HUES6 (cell line): ENCODE data around the gene HSCB.
"Not testable (repeated sequence)": the region's sequence is repeated elsewhere in the genome, so short reads cannot be mapped to it uniquely, and the experiment has no call there.

Experiments
- H3K27ac ChIP-seq: 2 replicates; pipeline ENCODE4 v1.7.0; 2013; ENCODE audit warnings: low read depth, mild to moderate bottlenecking, low read length, inconsistent platforms
- H3K27me3 ChIP-seq: 2 replicates; pipeline ENCODE4 v1.6.1; 2013; ENCODE audit warnings: low read length; ENCODE audit not compliant: control insufficient read depth, insufficient read depth
- H3K36me3 ChIP-seq: 2 replicates; pipeline ENCODE4 v1.6.1; 2013; ENCODE audit warnings: low read length; ENCODE audit not compliant: control insufficient read depth, insufficient read depth
- H3K4me1 ChIP-seq: 2 replicates; pipeline ENCODE4 v1.6.1; 2013; ENCODE audit warnings: low read length; ENCODE audit not compliant: control insufficient read depth, insufficient read depth
- H3K4me3 ChIP-seq: 2 replicates; pipeline ENCODE4 v1.5.1; 2013; ENCODE audit warnings: low read depth, low read length
- H3K9ac ChIP-seq: one replicate; pipeline ENCODE4 v1.6.1; 2013; ENCODE audit warnings: mild to moderate bottlenecking, low read length
- H3K9me3 ChIP-seq: 2 replicates; pipeline ENCODE4 v1.6.1; 2013; ENCODE audit warnings: low read depth, low read length; ENCODE audit not compliant: control insufficient read depth, insufficient read depth

HSCB gene, protein sequence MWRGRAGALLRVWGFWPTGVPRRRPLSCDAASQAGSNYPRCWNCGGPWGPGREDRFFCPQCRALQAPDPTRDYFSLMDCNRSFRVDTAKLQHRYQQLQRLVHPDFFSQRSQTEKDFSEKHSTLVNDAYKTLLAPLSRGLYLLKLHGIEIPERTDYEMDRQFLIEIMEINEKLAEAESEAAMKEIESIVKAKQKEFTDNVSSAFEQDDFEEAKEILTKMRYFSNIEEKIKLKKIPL

GRCh38 chr22:28741785-28742561 is at the start of gene HSCB, which contains the start of gene CHEK2:
HSCB (plus strand) TSS chr22:28742039; CDS start chr22:28742096, 57 bp downstream.
CHEK2 (minus strand) TSS chr22:28741820; CDS start chr22:28734721, 7,099 bp downstream.
- H3K36me3 ChIP-seq, result peaks cover 31% of the 10 kb centered on the region
- H3K4me3 ChIP-seq, result peak within 1 kb of the TSS; percentile 84
- H3K4me1 ChIP-seq, result peaks cover 14% of the 10 kb centered on the region
- peak within 1 kb of the TSS; percentile 76; the same call in 1 of the 2 replicates for H3K27ac ChIP-seq
- no peaks in the 10 kb centered on the region for H3K9me3 ChIP-seq
- peak within 1 kb of the TSS; percentile 84 for H3K9ac ChIP-seq
- no peaks in the 10 kb centered on the region for H3K27me3 ChIP-seq

DNA sequence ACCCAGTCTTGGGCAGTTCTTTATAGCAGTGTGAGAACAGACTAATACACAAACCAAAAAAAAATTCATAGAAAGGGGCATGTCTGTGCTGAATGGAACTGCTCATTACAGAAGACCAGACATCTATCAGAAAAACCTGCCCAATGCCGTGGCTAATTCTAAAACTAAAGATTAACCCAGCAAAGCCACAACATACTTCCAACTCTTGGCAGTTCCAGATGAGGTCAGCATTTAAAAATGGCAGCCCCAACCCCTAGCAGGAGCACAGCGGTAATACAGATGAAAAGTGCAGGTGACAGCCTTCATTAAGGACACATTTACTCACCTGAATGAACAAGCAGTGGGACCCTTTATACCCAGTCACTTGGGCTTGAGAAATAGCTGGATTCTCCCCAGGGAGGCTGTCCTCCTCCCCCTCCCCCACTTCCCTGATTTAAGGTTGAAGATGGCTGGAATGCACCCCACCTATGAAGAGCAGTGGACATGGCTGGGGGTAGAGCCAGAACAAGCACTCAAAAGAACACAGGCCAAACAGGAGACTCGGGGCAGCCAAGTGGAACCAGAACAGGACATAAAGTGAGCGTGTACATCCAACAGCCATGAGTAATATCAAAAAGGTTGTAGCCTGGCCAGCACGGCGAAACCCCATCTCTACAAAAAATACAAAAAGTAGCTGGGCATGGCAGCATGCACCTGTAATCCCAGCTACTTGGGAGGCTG is 48.6 kb upstream of the HSCB start:
- H3K27ac ChIP-seq, H3K4me3 ChIP-seq, H3K4me1 ChIP-seq, H3K9me3 ChIP-seq, H3K27me3 ChIP-seq, H3K9ac ChIP-seq: not testable (repeated sequence)
- H3K36me3 ChIP-seq, result peaks cover 48% of the 10 kb centered on the region

DNA sequence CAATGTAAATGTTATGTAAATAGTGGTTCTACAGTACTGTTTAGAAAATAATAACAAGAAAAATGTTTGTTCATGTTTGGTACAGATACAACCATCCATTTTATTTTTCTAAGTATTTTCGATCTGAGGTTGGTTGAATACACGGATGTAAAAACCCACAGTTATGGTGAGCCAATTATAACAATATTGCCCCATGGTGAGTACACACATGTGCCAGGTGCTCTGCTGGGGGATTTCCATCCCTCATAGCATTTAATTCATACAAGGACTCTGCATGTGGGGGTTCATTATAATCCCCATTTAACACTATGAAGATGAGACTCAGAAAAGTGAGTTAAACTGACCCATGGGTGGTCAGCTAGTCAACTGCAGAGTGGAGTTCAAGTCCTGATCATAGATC is 38.9 kb upstream of the HSCB start:
- no peaks in the 10 kb centered on the region for H3K27me3 ChIP-seq
- no peak overlapping the region for H3K9ac ChIP-seq
- H3K4me1 ChIP-seq, result no peaks in the 10 kb centered on the region
- no peak overlapping the region for H3K4me3 ChIP-seq
- no peaks in the 10 kb centered on the region for H3K9me3 ChIP-seq
- H3K36me3 ChIP-seq, result peaks cover 67% of the 10 kb centered on the region
- H3K27ac ChIP-seq, result no peak overlapping the region

- Histone ChIP-seq H3K27ac (no peak overlapping the region), H3K9ac (no peak overlapping the region), H3K4me1 (no peaks in the 10 kb centered on the region), H3K4me3 (no peak overlapping the region), H3K36me3 (peaks cover 68% of the 10 kb centered on the region), H3K27me3 (no peaks in the 10 kb centered on the region), H3K9me3 (no peaks in the 10 kb centered on the region)
Observed at GRCh38 chr22:28703436-28703835, 38.4 kb upstream of the HSCB start.

DNA sequence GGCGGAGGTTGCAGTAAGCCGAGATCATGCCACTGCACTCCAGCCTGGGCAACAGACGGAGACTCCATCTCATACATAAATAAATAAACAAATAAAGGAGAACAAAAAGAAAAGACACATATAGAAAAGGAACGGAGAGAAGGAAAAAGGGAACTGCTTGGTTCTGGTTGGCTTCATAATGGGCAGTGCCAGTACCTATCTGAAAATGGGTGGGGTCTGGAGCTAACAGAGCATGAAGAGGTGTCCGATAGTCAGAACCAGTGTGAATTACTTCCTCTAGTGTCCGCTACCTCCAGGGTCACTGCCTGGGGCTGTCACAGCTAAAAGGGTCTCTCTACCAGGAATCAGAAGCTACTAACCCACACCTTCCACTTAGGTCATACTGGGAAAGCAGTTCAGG is 35.0 kb upstream of the HSCB start:
- H3K27me3 ChIP-seq, result no peaks in the 10 kb centered on the region
- no peaks in the 10 kb centered on the region for H3K4me1 ChIP-seq
- H3K4me3 ChIP-seq, result no peak overlapping the region
- H3K9ac ChIP-seq, result no peak overlapping the region
- no peak overlapping the region for H3K27ac ChIP-seq
- H3K9me3 ChIP-seq, result no peaks in the 10 kb centered on the region
- peaks cover 78% of the 10 kb centered on the region for H3K36me3 ChIP-seq

DNA sequence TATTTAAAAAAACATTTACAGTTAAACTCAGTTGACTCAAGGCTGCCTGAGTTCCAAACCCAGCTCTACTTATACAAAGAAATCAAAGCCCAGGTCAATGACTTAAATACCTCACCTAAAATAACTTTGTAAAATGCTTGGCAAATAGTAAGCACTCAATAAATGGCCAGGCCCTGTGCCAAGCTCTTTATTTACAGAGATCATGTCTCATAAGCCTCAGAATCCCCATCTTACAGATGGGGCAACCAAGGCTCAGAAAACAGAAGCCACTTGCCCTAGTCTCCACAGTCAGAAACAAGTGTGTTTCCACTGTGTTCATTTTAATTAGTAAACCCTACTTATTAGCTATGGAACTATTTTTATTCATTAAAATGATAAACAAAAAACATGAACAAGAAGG is 31.7 kb upstream of the HSCB start:
- no peaks in the 10 kb centered on the region for H3K4me1 ChIP-seq
- H3K27me3 ChIP-seq, result no peaks in the 10 kb centered on the region
- H3K4me3 ChIP-seq, result no peak overlapping the region
- no peak overlapping the region for H3K27ac ChIP-seq
- H3K9ac ChIP-seq, result no peak overlapping the region
- H3K9me3 ChIP-seq, result no peaks in the 10 kb centered on the region
- peaks cover 84% of the 10 kb centered on the region for H3K36me3 ChIP-seq

GRCh38 chr22:28710576-28711191 is 31.2 kb upstream of the HSCB start:
- Histone ChIP-seq H3K4me3 (no peak overlapping the region), H3K9ac (no peak overlapping the region), H3K27ac (no peak overlapping the region), H3K4me1 (no peaks in the 10 kb centered on the region), H3K36me3 (peaks cover 81% of the 10 kb centered on the region), H3K27me3 (no peaks in the 10 kb centered on the region), H3K9me3 (no peaks in the 10 kb centered on the region)

DNA sequence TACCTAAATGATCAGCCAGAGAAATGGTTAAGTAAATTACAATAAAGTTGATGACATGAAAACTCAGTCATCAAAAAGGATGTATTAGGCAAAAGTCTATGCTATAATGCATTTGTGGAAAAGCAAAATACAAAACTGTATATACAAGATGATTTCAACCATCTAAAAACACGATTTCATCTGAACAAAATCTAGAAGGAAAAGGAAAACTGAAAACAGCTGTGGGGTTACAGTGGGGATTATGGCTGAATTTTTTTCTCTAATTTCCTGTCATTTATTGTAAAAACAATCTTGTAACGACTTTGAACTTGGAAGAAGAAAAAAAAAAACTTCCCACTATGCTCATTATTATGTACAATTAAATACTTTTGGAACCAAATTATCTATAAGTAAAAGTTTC is 30.5 kb upstream of the HSCB start:
- H3K4me3 ChIP-seq, result no peak overlapping the region
- H3K4me1 ChIP-seq, result no peaks in the 10 kb centered on the region
- no peaks in the 10 kb centered on the region for H3K27me3 ChIP-seq
- H3K27ac ChIP-seq, result no peak overlapping the region
- H3K36me3 ChIP-seq, result peaks cover 78% of the 10 kb centered on the region
- H3K9ac ChIP-seq, result no peak overlapping the region
- H3K9me3 ChIP-seq, result no peaks in the 10 kb centered on the region

- Histone ChIP-seq H3K9ac (no peak overlapping the region), H3K36me3 (peaks cover 78% of the 10 kb centered on the region)
Observed at GRCh38 chr22:28711820-28712777, 29.7 kb upstream of the HSCB start.

DNA sequence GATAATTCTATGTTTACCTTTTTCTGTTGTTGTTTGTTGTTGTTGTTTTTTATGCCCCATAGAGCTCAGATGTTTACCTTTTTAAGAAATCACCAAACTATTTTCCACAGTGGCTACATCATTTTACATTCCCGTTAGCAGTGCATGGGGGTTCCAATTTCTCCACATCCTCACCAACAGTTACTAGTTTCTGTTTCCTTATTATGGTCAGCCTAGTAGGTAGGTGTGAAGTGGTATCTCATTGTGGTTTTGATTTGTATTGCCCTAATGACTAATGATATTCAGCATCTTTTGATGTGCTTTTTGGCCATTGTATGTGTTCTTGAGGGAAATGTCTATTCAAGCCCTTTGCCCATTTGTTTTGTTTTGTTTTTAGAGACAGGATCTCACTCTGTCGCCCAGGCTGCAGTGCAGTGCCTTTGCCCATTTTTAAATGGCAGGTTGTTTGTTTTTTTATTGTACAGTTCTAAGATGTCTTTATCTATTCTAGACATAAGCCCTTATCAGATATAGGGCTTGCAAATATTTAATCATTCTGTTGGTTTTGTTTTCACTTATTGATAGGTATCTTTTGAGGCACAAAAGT is 27.7 kb upstream of the HSCB start:
- H3K27me3 ChIP-seq, result no peaks in the 10 kb centered on the region
- H3K4me1 ChIP-seq, result no peaks in the 10 kb centered on the region
- no peak overlapping the region for H3K4me3 ChIP-seq
- peaks cover 75% of the 10 kb centered on the region for H3K36me3 ChIP-seq
- no peaks in the 10 kb centered on the region for H3K9me3 ChIP-seq
- no peak overlapping the region for H3K9ac ChIP-seq
- no peak overlapping the region for H3K27ac ChIP-seq

More at GRCh38 chr22:28711820-28712777, 29.7 kb upstream of the HSCB start:
- Histone ChIP-seq H3K4me3 (no peak overlapping the region), H3K27me3 (no peaks in the 10 kb centered on the region), H3K27ac (no peak overlapping the region), H3K9me3 (no peaks in the 10 kb centered on the region), H3K4me1 (no peaks in the 10 kb centered on the region)
